Neural progenitor cell (in vitro differentiated cells): ENCODE data around the gene BCAT1. TPM values are rescaled to one million over a fixed set of nuclear protein-coding genes. Genes with fewer than 3 reads are reported as not detected.

Experiments
- DNase-seq: peaks from one replicate; pipeline ENCODE4 v3.0.0-alpha.2; 2016; ENCODE audit warnings: low spot score
- H2AFZ ChIP-seq: fragments of 200-600 bp; sonication (generic); replicated peaks from 2 replicates; pipeline ENCODE4 v1.6.1; 2016; ENCODE audit warnings: antibody characterized with exemption
- H3F3A ChIP-seq: fragments of 200-600 bp; sonication (generic); 2 replicates; pipeline ENCODE4 v1.6.1; 2016; ENCODE audit warnings: antibody characterized with exemption, low read depth
- H3K27ac ChIP-seq: fragments of 200-600 bp; sonication (generic); 2 replicates; pipeline ENCODE4 v1.5.1; 2016; ENCODE audit warnings: mild to moderate bottlenecking
- H3K27me3 ChIP-seq: fragments of 200-600 bp; sonication (generic); 2 replicates; pipeline ENCODE4 v1.6.1; 2016; ENCODE audit warnings: mild to moderate bottlenecking, moderate library complexity
- H3K36me3 ChIP-seq: fragments of 200-600 bp; sonication (generic); 2 replicates; pipeline ENCODE4 v1.5.1; 2016
- H3K4me1 ChIP-seq: fragments of 200-600 bp; sonication (generic); 2 replicates; pipeline ENCODE4 v1.6.1; 2016; ENCODE audit warnings: mixed run types
- H3K4me2 ChIP-seq: fragments of 200-600 bp; sonication (generic); 2 replicates; pipeline ENCODE4 v1.6.1; 2016
- H3K4me3 ChIP-seq: fragments of 200-600 bp; sonication (generic); 2 replicates; pipeline ENCODE4 v1.5.1; 2016
- H3K79me2 ChIP-seq: fragments of 200-600 bp; sonication (generic); 2 replicates; pipeline ENCODE4 v1.6.1; 2016; ENCODE audit warnings: low read depth
- H3K9ac ChIP-seq: fragments of 200-600 bp; sonication (generic); 2 replicates; pipeline ENCODE4 v1.6.1; 2016
- H3K9me3 ChIP-seq: fragments of 200-600 bp; sonication (generic); 2 replicates; pipeline ENCODE4 v1.5.1; 2016; ENCODE audit warnings: low read depth
- H4K20me1 ChIP-seq: fragments of 200-600 bp; sonication (generic); 2 replicates; pipeline ENCODE4 v1.6.1; 2016; ENCODE audit warnings: low read depth
- H3K27ac Mint-ChIP-seq: 3 replicates; pipeline ENCODE4 v1.8.0; 2021; ENCODE audit warnings: mixed read lengths
- H3K27me3 Mint-ChIP-seq: 2 replicates; pipeline ENCODE4 v1.8.0; 2022; ENCODE audit warnings: low read depth, mild to moderate bottlenecking, inconsistent platforms, moderate library complexity, mixed read lengths; ENCODE audit not compliant: insufficient read depth
- H3K36me3 Mint-ChIP-seq: 3 replicates; pipeline ENCODE4 v1.8.0; 2021; ENCODE audit warnings: mixed read lengths
- H3K4me1 Mint-ChIP-seq: 3 replicates; pipeline ENCODE4 v1.8.0; 2021; ENCODE audit warnings: mixed read lengths
- H3K4me3 Mint-ChIP-seq: 3 replicates; pipeline ENCODE4 v1.8.0; 2021; ENCODE audit warnings: mild to moderate bottlenecking, moderate library complexity, mixed read lengths
- H3K9me3 Mint-ChIP-seq: 3 replicates; pipeline ENCODE4 v1.8.0; 2020; ENCODE audit warnings: mixed read lengths
- CTCF ChIP-seq: fragments of 200-600 bp; sonication (generic); IDR thresholded peaks from 2 replicates; pipeline ENCODE4 v1.5.1; 2017; ENCODE audit warnings: antibody characterized with exemption, mild to moderate bottlenecking
- EZH2 ChIP-seq: fragments of 200-600 bp; sonication (generic); IDR thresholded peaks from 2 replicates; pipeline ENCODE4 v1.6.1; 2017; ENCODE audit warnings: antibody characterized with exemption, mild to moderate bottlenecking, moderate library complexity
- EZH2phosphoT487 ChIP-seq: fragments of 200-600 bp; sonication (generic); IDR thresholded peaks from 2 replicates; pipeline ENCODE4 v1.6.1; 2017; ENCODE audit warnings: antibody characterized with exemption
- total RNA-seq: library from RNA; depleted of rRNA; stranded (reverse); fragments of >200 nt; gene quantifications from 2 replicates; pipeline ENCODE4 v1.2.3, GENCODE V29; 2015; ENCODE audit warnings: low replicate concordance

Gene BCAT1
- total RNA-seq, 1 donor from 2014 or later, result 287 TPM

GRCh38 chr12:24795699-24796347 lies 153.1 kb downstream of the BCAT1 start:
- Histone ChIP-seq H3K4me2 (no peak overlapping the region), H3K9ac (no peak overlapping the region), H3K27ac (no peak overlapping the region), H3K36me3 (no peaks in the 10 kb centered on the region), H3K4me3 (no peak overlapping the region), H3K9me3 (no peaks in the 10 kb centered on the region), H3K4me1 (no peaks in the 10 kb centered on the region), H4K20me1 (no peaks in the 10 kb centered on the region), H2AFZ (no peak overlapping the region), H3F3A (no peaks in the 10 kb centered on the region), H3K79me2 (no peaks in the 10 kb centered on the region), H3K27me3 (no peaks in the 10 kb centered on the region)
- H3K27me3 Mint-ChIP-seq, result no peaks in the 10 kb centered on the region
- H3K4me3 Mint-ChIP-seq, result no peak overlapping the region
- peaks cover under 1% of the 10 kb centered on the region for H3K9me3 Mint-ChIP-seq
- no peaks in the 10 kb centered on the region for H3K4me1 Mint-ChIP-seq
- DNase-seq, result no peak
- TF ChIP-seq EZH2phosphoT487 (no peak), CTCF (no peak), EZH2 (no peak)
- H3K36me3 Mint-ChIP-seq, result no peaks in the 10 kb centered on the region
- no peak overlapping the region for H3K27ac Mint-ChIP-seq

- Histone ChIP-seq H2AFZ (no peak overlapping the region), H3K36me3 (no peaks in the 10 kb centered on the region), H4K20me1 (no peaks in the 10 kb centered on the region), H3K4me1 (no peaks in the 10 kb centered on the region), H3K9me3 (no peaks in the 10 kb centered on the region), H3K27ac (no peak overlapping the region), H3K79me2 (no peaks in the 10 kb centered on the region), H3K9ac (no peak overlapping the region), H3K27me3 (no peaks in the 10 kb centered on the region), H3F3A (no peaks in the 10 kb centered on the region), H3K4me3 (no peak overlapping the region), H3K4me2 (no peak overlapping the region)
- DNase-seq, result no peak
- Mint-ChIP-seq H3K9me3 (no peaks in the 10 kb centered on the region), H3K36me3 (no peaks in the 10 kb centered on the region), H3K27me3 (no peaks in the 10 kb centered on the region), H3K27ac (no peak overlapping the region), H3K4me1 (no peaks in the 10 kb centered on the region), H3K4me3 (no peak overlapping the region)
- no peak for TF ChIP-seq EZH2
- TF ChIP-seq CTCF, result no peak
These were observed 157.3 kb downstream of the BCAT1 start for GRCh38 chr12:24791622-24792021.

GRCh38 chr12:24788886-24789285 lies 160.0 kb downstream of the BCAT1 start:
- Histone ChIP-seq H3K9me3 (no peaks in the 10 kb centered on the region), H3K4me2 (no peak overlapping the region), H3K9ac (no peak overlapping the region), H3K27me3 (no peaks in the 10 kb centered on the region), H3K79me2 (no peaks in the 10 kb centered on the region), H3K4me1 (peaks cover 8% of the 10 kb centered on the region), H3K27ac (no peak overlapping the region), H3K4me3 (no peak overlapping the region), H3K36me3 (no peaks in the 10 kb centered on the region), H2AFZ (no peak overlapping the region), H4K20me1 (no peaks in the 10 kb centered on the region), H3F3A (no peaks in the 10 kb centered on the region)
- no peaks in the 10 kb centered on the region for H3K4me1 Mint-ChIP-seq
- DNase-seq, result no peak
- no peaks in the 10 kb centered on the region for H3K27me3 Mint-ChIP-seq
- no peaks in the 10 kb centered on the region for H3K9me3 Mint-ChIP-seq
- H3K36me3 Mint-ChIP-seq, result no peaks in the 10 kb centered on the region
- TF ChIP-seq EZH2 (no peak), EZH2phosphoT487 (no peak), CTCF (no peak)
- H3K27ac Mint-ChIP-seq, result no peak overlapping the region
- no peak overlapping the region for H3K4me3 Mint-ChIP-seq
